HFF-Myc (cell line): ENCODE data around the gene PGLYRP3.

Experiments
- DNase-seq: peaks from one replicate; pipeline ENCODE4 v3.0.0-alpha.2; 2011; ENCODE audit warnings: low read depth; ENCODE audit errors: extremely low read depth
- H3K4me3 ChIP-seq: replicated peaks from 2 replicates; pipeline ENCODE4 v1.5.1; 2011; ENCODE audit warnings: low read depth, mild to moderate bottlenecking, control low read depth, low read length
- TF ChIP-seq, protein P1 (sequence below): IDR thresholded peaks from 2 replicates; pipeline ENCODE4 v1.5.1; 2012; ENCODE audit warnings: mild to moderate bottlenecking, low read depth, low read length, control low read depth; ENCODE audit errors: missing control alignments

Gene PGLYRP3

DNA sequence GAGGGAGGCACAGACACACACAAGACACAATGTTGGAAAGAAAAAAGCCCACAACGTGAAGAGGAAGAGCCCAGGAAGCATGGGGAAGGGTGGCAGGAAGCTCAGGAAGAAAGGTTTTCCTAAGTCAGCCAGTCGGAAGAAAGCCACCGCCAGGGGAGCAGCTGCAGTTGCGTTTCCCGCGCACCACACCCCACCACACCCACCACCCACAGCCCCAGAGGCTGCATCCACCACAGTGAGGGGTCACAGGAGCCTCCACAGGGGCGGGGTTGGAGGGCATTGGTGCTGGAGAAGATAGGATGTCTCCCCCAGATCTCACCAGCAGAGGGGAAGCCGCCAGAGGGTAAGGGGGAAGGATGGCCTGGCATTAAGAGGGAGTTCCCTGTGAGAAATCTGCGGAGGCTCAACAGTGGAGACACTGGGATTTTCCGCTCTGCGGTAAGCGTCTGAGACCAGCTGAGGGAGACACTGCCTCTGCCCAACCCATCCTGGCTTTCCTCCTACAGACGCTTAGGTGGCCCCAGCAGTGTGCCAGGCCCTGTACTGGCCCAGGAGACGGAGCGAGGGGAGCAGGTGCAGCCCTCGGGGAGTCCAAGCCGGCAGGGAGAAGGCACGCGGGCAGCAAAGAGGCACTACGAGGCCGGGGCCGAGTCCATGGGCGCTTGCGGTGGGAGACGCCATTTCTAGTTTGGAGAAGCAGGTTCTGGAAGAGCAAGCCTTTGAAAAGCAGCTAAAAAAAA lies 19.8 kb downstream of the PGLYRP3 start:
- no peak overlapping the region for H3K4me3 ChIP-seq
- DNase-seq: no peak
- TF ChIP-seq, protein P1, sequence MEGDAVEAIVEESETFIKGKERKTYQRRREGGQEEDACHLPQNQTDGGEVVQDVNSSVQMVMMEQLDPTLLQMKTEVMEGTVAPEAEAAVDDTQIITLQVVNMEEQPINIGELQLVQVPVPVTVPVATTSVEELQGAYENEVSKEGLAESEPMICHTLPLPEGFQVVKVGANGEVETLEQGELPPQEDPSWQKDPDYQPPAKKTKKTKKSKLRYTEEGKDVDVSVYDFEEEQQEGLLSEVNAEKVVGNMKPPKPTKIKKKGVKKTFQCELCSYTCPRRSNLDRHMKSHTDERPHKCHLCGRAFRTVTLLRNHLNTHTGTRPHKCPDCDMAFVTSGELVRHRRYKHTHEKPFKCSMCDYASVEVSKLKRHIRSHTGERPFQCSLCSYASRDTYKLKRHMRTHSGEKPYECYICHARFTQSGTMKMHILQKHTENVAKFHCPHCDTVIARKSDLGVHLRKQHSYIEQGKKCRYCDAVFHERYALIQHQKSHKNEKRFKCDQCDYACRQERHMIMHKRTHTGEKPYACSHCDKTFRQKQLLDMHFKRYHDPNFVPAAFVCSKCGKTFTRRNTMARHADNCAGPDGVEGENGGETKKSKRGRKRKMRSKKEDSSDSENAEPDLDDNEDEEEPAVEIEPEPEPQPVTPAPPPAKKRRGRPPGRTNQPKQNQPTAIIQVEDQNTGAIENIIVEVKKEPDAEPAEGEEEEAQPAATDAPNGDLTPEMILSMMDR: no peak

DNA sequence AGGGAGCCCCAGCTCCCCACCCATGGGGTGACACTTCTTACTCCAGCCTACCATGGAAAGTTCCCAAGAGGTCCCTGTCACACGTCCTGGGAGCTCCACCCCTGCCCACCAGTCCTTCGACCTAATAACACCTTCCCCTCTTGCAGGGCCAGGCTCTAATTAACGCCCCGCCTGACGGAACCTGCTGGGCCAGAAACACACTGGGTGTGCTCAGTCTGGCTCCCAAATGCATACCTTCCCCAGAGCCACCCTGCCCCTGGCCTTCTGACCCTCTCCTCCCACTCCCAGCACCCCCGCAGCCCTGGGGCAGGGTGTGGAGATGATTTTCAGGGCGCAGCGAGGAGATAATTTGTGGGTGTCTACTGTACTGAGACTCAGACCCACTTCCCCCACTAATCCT lies 20.6 kb downstream of the PGLYRP3 start:
- no peak overlapping the region for H3K4me3 ChIP-seq
- TF ChIP-seq, protein P1: no peak
- no peak for DNase-seq

DNA sequence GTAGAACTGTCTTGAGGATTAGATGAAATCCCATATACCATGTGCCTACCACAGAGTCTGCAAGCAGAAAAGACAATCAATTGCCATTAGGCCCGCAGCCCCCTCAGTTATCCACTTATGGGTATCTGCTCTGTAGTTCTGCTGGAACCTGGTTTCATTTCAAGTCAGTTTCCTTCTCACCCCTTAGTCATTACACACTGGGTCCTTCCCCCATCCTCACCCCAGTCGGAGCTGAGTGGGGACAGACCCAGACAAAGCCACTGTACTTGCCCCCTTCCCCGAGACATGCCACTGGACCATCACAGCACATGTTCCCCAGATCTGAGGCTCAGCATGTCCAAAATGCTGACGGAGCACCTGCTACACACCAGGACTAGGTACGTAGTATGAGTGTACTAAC lies 21.2 kb downstream of the PGLYRP3 start:
- TF ChIP-seq, protein P1: no peak
- no peak overlapping the region for H3K4me3 ChIP-seq
- DNase-seq: no peak

DNA sequence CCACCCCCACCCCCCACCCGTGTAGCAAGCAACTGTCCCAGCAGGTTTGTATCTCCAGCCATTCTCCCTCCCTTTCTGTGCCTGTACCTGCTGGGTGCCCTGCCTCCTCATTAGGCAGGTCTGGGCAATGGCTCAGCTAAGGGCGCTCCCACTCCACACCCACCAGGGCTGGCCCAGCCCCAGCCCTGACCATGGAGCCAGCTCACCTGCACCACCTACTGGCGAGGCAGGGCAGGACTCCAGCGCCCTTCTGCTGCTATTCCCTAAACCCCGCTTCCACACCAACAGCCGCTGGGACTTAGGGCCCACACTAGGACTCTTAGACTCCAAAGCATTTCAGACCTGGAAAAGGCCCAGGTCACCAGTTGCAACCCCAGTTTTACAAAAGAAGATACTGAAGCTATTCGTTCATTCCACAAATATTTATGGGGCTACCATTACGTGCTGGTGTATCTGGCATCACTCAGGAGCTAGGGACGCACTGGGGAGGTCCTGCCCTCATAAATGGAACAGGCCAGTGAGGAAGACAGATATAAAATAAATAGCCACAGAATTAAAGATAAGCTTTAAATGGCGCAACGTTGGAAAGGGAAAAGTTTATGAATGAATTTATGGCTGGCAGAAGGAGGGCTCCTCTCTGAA lies 24.0 kb downstream of the PGLYRP3 start:
- no peak overlapping the region for H3K4me3 ChIP-seq
- TF ChIP-seq, protein P1: peak; percentile 56
- no peak for DNase-seq

DNA sequence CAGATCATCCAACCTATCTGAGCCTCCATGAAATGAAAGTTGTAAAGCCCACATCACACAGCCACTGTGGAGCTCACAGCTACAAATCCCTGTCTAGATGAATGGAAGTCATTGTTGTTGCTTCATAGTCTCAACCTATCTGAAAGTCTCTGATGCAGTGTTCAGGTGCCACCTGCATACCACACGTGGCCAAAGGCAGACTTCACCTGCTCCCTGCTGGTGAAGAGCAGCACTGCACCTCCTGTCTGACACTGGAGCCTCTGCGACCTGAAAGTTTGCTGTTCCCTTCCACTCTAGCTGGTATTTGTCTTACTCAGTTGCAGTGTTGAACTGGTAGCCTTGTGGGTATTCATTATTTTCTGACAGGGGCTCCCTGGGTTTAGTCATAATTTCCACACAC lies 34.9 kb downstream of the PGLYRP3 start:
- no peak overlapping the region for H3K4me3 ChIP-seq
- no peak for DNase-seq
- TF ChIP-seq, protein P1: peak; percentile 60

DNA sequence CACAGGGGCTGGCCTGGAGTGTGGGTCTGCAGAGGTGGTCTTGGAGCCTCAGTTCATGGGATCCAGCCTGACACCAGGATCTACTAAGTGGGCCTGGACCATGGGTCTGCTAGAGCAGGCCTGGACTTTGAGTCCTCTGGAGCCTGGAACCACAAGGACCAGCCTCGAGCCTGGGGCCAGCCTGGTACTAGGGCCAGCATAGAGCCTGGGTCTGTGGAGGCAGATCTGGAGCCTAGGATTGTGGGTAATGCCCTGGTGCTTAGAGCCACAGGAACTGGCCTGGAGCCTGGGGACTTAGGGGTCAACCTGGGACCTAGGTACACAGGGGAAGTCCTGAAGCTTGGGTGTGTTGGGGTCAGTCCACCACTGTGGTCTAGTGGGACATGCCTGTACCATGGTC lies 40.6 kb downstream of the PGLYRP3 start:
- TF ChIP-seq, protein P1: no peak
- no peak for DNase-seq
- no peak overlapping the region for H3K4me3 ChIP-seq

DNA sequence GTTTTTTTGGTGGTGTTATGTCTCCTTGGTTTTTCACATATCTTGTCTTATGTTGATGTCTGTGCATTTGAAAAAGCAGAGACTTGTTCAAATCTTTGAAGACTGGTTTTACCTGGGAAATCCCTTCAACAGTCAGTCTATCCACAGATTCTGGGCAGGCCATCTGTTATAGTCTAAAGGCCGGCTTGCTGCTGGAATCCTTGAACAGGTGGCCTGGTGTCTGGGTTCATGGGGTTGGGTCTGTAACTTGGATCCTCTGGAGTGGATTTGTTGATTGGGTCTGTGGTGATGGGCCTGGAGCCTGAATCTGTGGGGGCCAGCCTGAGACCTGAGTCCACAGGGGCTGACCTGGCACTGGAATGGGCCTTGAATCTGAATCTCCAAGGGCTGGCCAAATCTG lies 41.0 kb downstream of the PGLYRP3 start:
- no peak for DNase-seq
- TF ChIP-seq, protein P1: no peak
- no peak overlapping the region for H3K4me3 ChIP-seq
